K562 (cell line): ENCODE results near the gene MN1. TPM values are rescaled to one million over a fixed set of nuclear protein-coding genes. Genes with fewer than 3 reads are reported as not detected.
A peak's percentile ranks its signal among the peaks of the same experiment; 100 is the strongest.

Experiments used
- ATAC-seq: fragments of 200-7000 bp; cut with Tn5 transposase; 3 replicates; pipeline ENCODE4 v1.9.1; 2020; ENCODE audit warnings: moderate library complexity
- Bru-seq: library from RNA; stranded (reverse); fragments of 400-500 nt; gene quantifications from one replicate; lab custom pipeline; 2021; lab: Mats Ljungman, UMichigan
- BruChase-seq, 2 experiments: library from RNA; stranded (reverse); fragments of 400-500 nt; gene quantifications; one replicate each; lab custom pipeline; 2021; lab: Mats Ljungman, UMichigan
- BruUV-seq: library from RNA; stranded (reverse); fragments of 400-500 nt; replicated peaks from 2 replicates; lab custom pipeline; 2021; lab: Mats Ljungman, UMichigan
- CTCF ChIA-PET: fragments of 300-600 bp; formaldehyde crosslinking; extraction: SDS; loops from one replicate; lab custom pipeline; 2021; ENCODE audit warnings: low intra/inter-chr PET ratio; lab: Yijun Ruan, JAX
- POLR2A ChIA-PET: fragments of 300-600, 350-650 bp; sonication (Branson Sonifier 250); formaldehyde crosslinking; extraction: SDS; loops from one replicate; lab custom pipeline; 2021; ENCODE audit warnings: antibody characterized with exemption, inconsistent platforms; lab: Yijun Ruan, JAX
- DNase-seq, 4 experiments: peaks; one replicate each; pipeline versions ENCODE4 v3.0.0 to v3.0.0-alpha.2; 2011 to 2018; ENCODE audit warnings: low spot score in 3 of 4, mixed read lengths in 3 of 4; ENCODE audit errors: extremely low read depth in 1 of 4
- FAIRE-seq: peaks from 2 replicates; lab custom pipeline; 2011; peaks lifted over from hg19 to GRCh38; lab: Jason Lieb, UNC
- H2AFZ ChIP-seq: 2 replicates; pipeline ENCODE4 v1.6.0; 2011; ENCODE audit warnings: low read depth, low read length, control low read depth, inconsistent platforms
- H3K27ac ChIP-seq: fragments of 200-600 bp; 3 replicates; pipeline ENCODE4 v1.8.0; 2011; ENCODE audit warnings: low read depth, mild to moderate bottlenecking, control low read depth, inconsistent platforms, low read length, moderate library complexity, mixed read lengths; ENCODE audit errors: extremely low read depth
- H3K27me3 ChIP-seq, 2 experiments: fragments of 300-600 bp in 1 of 2; 2 replicates in 1 of 2; 3 replicates in 1 of 2; pipeline versions ENCODE4 v1.6.0 to v1.8.0; 2011; ENCODE audit warnings: inconsistent platforms in 2 of 2, low read length in 2 of 2, mild to moderate bottlenecking in 1 of 2, mixed read lengths in 1 of 2, moderate library complexity in 1 of 2; ENCODE audit not compliant: control insufficient read depth in 2 of 2, insufficient read depth in 2 of 2
- H3K36me3 ChIP-seq: fragments of 300-600 bp; 3 replicates; pipeline ENCODE4 v1.8.0; 2011; ENCODE audit warnings: mild to moderate bottlenecking, low read length, inconsistent platforms; ENCODE audit not compliant: control insufficient read depth, insufficient read depth
- H3K4me1 ChIP-seq, 2 experiments: fragments of 200-600 bp in 1 of 2; replicated peaks in 1 of 2; 2 replicates in 1 of 2; 3 replicates in 1 of 2; pipeline versions ENCODE4 v1.5.1 to v1.8.0; 2011; ENCODE audit warnings: inconsistent platforms in 2 of 2, low read length in 2 of 2, mild to moderate bottlenecking in 1 of 2, mixed read lengths in 1 of 2, moderate library complexity in 1 of 2; ENCODE audit not compliant: control insufficient read depth in 2 of 2, insufficient read depth in 2 of 2
- H3K4me2 ChIP-seq: 2 replicates; pipeline ENCODE4 v1.6.1; 2011; ENCODE audit warnings: low read length, control low read depth, inconsistent platforms, mixed read lengths; ENCODE audit not compliant: insufficient read depth
- H3K4me3 ChIP-seq: fragments of 200-600 bp; sonication (generic), shearing (Covaris generic); 2 replicates; pipeline ENCODE4 v1.5.1; 2016; ENCODE audit warnings: control low read depth, inconsistent platforms
- H3K79me2 ChIP-seq: fragments of 200-600 bp; 3 replicates; pipeline ENCODE4 v1.8.0; 2011; ENCODE audit warnings: low read length, inconsistent platforms; ENCODE audit not compliant: control insufficient read depth, insufficient read depth
- H3K9ac ChIP-seq, 2 experiments: 2 replicates each; pipeline versions ENCODE4 v1.6.0 to v1.6.1; 2011; ENCODE audit warnings: low read depth in 2 of 2, low read length in 2 of 2, control low read depth in 1 of 2, inconsistent platforms in 1 of 2, mild to moderate bottlenecking in 1 of 2, mixed read lengths in 1 of 2; ENCODE audit not compliant: insufficient read depth in 1 of 2
- H3K9me1 ChIP-seq: one replicate; pipeline ENCODE4 v1.6.0; 2011; ENCODE audit warnings: inconsistent platforms, mild to moderate bottlenecking, low read length, moderate library complexity; ENCODE audit not compliant: control insufficient read depth, insufficient read depth
- H3K9me3 ChIP-seq: replicated peaks from 2 replicates; pipeline ENCODE4 v1.5.1; 2011; ENCODE audit warnings: low read depth, low read length, inconsistent platforms; ENCODE audit not compliant: control insufficient read depth, insufficient read depth
- H4K20me1 ChIP-seq: replicated peaks from 2 replicates; pipeline ENCODE4 v1.6.1; 2011; ENCODE audit warnings: low read length, inconsistent platforms, mixed read lengths; ENCODE audit not compliant: control insufficient read depth, insufficient read depth
- C11orf30 ChIP-seq: fragments of 450-650 bp; IDR thresholded peaks from 2 replicates; pipeline ENCODE4 v1.6.1; 2016; ENCODE audit warnings: low read depth, mild to moderate bottlenecking
- ETV5 ChIP-seq: sonication (generic); formaldehyde crosslinking; IDR thresholded peaks from 2 replicates; pipeline ENCODE4 v1.4.0; 2020; ENCODE audit warnings: low read depth, mild to moderate bottlenecking, missing genetic modification reagents
- HIVEP1 ChIP-seq: fragments of 250-450 bp; sonication (Bioruptor Pico); IDR thresholded peaks from 2 replicates; pipeline ENCODE4 v1.4.0; 2020; ENCODE audit warnings: mild to moderate bottlenecking
- NR1H2 ChIP-seq: sonication (generic); formaldehyde crosslinking; IDR thresholded peaks from 2 replicates; pipeline ENCODE4 v1.4.0; 2020; ENCODE audit warnings: mild to moderate bottlenecking, missing genetic modification reagents
- POLR3G ChIP-seq: IDR thresholded peaks from 2 replicates; pipeline ENCODE4 v1.6.1; 2011; ENCODE audit not compliant: insufficient read length, insufficient replicate concordance; ENCODE audit errors: extremely low read depth
- PURB ChIP-seq: sonication (generic); formaldehyde crosslinking; IDR thresholded peaks from 2 replicates; pipeline ENCODE4 v1.9.0; 2021; ENCODE audit warnings: low read depth, mild to moderate bottlenecking, missing genetic modification reagents
- RBM15 ChIP-seq: fragments of 200-400 bp; formaldehyde crosslinking; IDR thresholded peaks from 2 replicates; pipeline ENCODE4 v1.6.1; 2018; ENCODE audit warnings: mild to moderate bottlenecking, low read length, moderate library complexity; ENCODE audit not compliant: insufficient read depth
- TCF3 ChIP-seq: sonication (generic); formaldehyde crosslinking; IDR thresholded peaks from 2 replicates; pipeline ENCODE4 v1.4.0; 2020; ENCODE audit warnings: mild to moderate bottlenecking, missing genetic modification reagents
- ZNF445 ChIP-seq: fragments of 250-450 bp; sonication (Bioruptor Pico); IDR thresholded peaks from 2 replicates; pipeline ENCODE4 v1.4.0; 2020; ENCODE audit warnings: low read depth, mild to moderate bottlenecking, moderate library complexity
- ZNF583 ChIP-seq: fragments of 250-450 bp; sonication (Bioruptor Pico); IDR thresholded peaks from 2 replicates; pipeline ENCODE4 v1.4.0; 2020
- WGBS: fragments of 100-300 bp; shearing (Covaris generic); methylation state at CpG from one replicate; pipeline ENCODE4 v1.1.6; 2016; ENCODE audit warnings: low coverage, mixed read lengths; ENCODE audit not compliant: insufficient coverage; ENCODE audit errors: missing lambda C conversion rate; 5-methylcytosine and 5-hydroxymethylcytosine counted together
- in situ Hi-C: fragments of 300-500 bp; cut with MboI; formaldehyde crosslinking; loops from 4 replicates; pipeline ENCODE4 v1.15.0; 2018; ENCODE audit warnings: inconsistent platforms, mixed read lengths
- intact Hi-C: fragments of 100-400 bp; cut with micrococcal nuclease; formaldehyde crosslinking; loops from 2 replicates; pipeline ENCODE4 v1.14.2; 2022
- long read RNA-seq, 3 experiments: library from polyadenylated mRNA in 2 of 3; library from RNA in 1 of 3; unstranded in 2 of 3; stranded (forward) in 1 of 3; transcript quantifications; one replicate each; pipeline ENCODE4 v2.0.0, GENCODE V29; 2019 to 2022
- polyA minus RNA-seq, 3 experiments: library from RNA; depleted of rRNA, polyadenylated mRNA; stranded (reverse); fragments of >200 nt; gene quantifications; 2 replicates each; pipeline ENCODE4 v1.2.3, GENCODE V29; 2011
- polyA plus RNA-seq, 8 experiments: library from polyadenylated mRNA; depleted of rRNA in 4 of 8; stranded (reverse) in 5 of 8; unstranded in 3 of 8; fragments of >200 nt; fragmentation: Nextera tagmentation in 2 of 8; fragmentation: Illumina TruSeq in 1 of 8; extraction: Ambion mirVana in 2 of 8; extraction: Trizol in 1 of 8; gene quantifications; 2 replicates each; pipeline versions ENCODE4 v1.2.1 to v1.2.3, GENCODE V29; 2011 to 2014; ENCODE audit warnings: inconsistent platforms in 1 of 8, missing spikeins in 1 of 8
- total RNA-seq, 7 experiments: library from RNA; depleted of rRNA in 6 of 7; stranded (reverse); fragments of >200 nt in 6 of 7; fragmentation: Illumina TruSeq in 2 of 7; extraction: Trizol in 2 of 7; gene quantifications; 2 replicates each; pipeline versions ENCODE4 v1.2.1 to v1.2.3, GENCODE V29; 2011 to 2021; ENCODE audit warnings: low replicate concordance in 1 of 7
- TF ChIP-seq, protein P1 (sequence below): fragments of 450-650 bp; formaldehyde crosslinking; IDR thresholded peaks from 2 replicates; pipeline ENCODE4 v1.4.0; 2020; ENCODE audit warnings: mild to moderate bottlenecking, moderate library complexity
- TF ChIP-seq, protein P2 (sequence below), 2 experiments: fragments of 200-800 bp in 1 of 2; sonication (Bioruptor generic) in 1 of 2; sonication (generic) in 1 of 2; formaldehyde crosslinking in 1 of 2; IDR thresholded peaks in 1 of 2; conservative IDR thresholded peaks in 1 of 2; 2 replicates each; pipeline versions ENCODE4 v1.5.0 to v1.6.1; 2016 to 2020; ENCODE audit warnings: missing compliant biosample characterization in 1 of 2, missing genetic modification characterization in 1 of 2, missing genetic modification reagents in 1 of 2
- TF ChIP-seq, protein P3 (sequence below): fragments of 250-450 bp; sonication (Bioruptor Pico); IDR thresholded peaks from 2 replicates; pipeline ENCODE4 v1.8.0; 2022; ENCODE audit warnings: inconsistent platforms, mild to moderate bottlenecking, moderate library complexity, borderline replicate concordance

Gene MN1
- not detected in 2 replicates for total RNA-seq (2011; cell fraction: chromatin; rRNA removed; ENCODE audit: low replicate concordance)
- under 0.01 TPM in 1 of 2 replicates, not detected in the other for total RNA-seq (2011; cell fraction: nucleolus; rRNA removed)
- total RNA-seq (2011; cell fraction: nucleoplasm; rRNA removed), result not detected in 2 replicates
- under 0.01 and 0.05 TPM in 2 replicates for total RNA-seq (2014; rRNA removed)
- total RNA-seq (2014; rRNA removed; fragmentation: Illumina TruSeq; extraction: Trizol), result not detected in 2 replicates
- total RNA-seq (2015; rRNA removed; fragmentation: Illumina TruSeq; extraction: Trizol), result 0.04 TPM in 1 of 2 replicates, not detected in the other
- total RNA-seq (2021), result 0.02 and 0.04 TPM in 2 replicates
- polyA plus RNA-seq (2011; rRNA removed), result 0.05 TPM in 1 of 2 replicates, not detected in the other
- polyA plus RNA-seq (2011; cell fraction: cytosol; rRNA removed), result 0.01 TPM in 1 of 2 replicates, not detected in the other
- 0.01 TPM in 2 replicates for polyA plus RNA-seq (2011; cell fraction: nucleus; rRNA removed)
- polyA plus RNA-seq (2012), result 0.05 and 0.06 TPM in 2 replicates
- 0.01 and 0.04 TPM in 2 replicates for polyA plus RNA-seq (2014; fragmentation: Illumina TruSeq; extraction: Trizol)
- under 1 TPM in 1 of 2 experiments, not detected in 1; under 0.01 TPM for polyA plus RNA-seq (2014; fragmentation: Nextera tagmentation; extraction: Ambion mirVana)
- polyA plus RNA-seq (2014; rRNA removed), result not detected in 2 replicates
- not detected in 2 replicates for polyA minus RNA-seq (2011; rRNA and poly(A)+ RNA removed)
- not detected in 2 replicates for polyA minus RNA-seq (2011; cell fraction: cytosol; rRNA and poly(A)+ RNA removed)
- polyA minus RNA-seq (2011; cell fraction: nucleus; rRNA and poly(A)+ RNA removed), result under 0.01 TPM in 2 replicates
- Bru-seq, nascent RNA, result percentile 13 among the genes with signal in this experiment
- BruChase-seq, experiment 1, labeled RNA remaining after a 2-hour chase, result percentile 23 among the genes with signal in this experiment
- BruChase-seq, experiment 2, labeled RNA remaining after a 6-hour chase, result percentile 21 among the genes with signal in this experiment
- long read RNA-seq, experiment 1, result 0 reads
- long read RNA-seq, experiment 2, result 0 reads
- long read RNA-seq, experiment 3, result 0 reads

DNA sequence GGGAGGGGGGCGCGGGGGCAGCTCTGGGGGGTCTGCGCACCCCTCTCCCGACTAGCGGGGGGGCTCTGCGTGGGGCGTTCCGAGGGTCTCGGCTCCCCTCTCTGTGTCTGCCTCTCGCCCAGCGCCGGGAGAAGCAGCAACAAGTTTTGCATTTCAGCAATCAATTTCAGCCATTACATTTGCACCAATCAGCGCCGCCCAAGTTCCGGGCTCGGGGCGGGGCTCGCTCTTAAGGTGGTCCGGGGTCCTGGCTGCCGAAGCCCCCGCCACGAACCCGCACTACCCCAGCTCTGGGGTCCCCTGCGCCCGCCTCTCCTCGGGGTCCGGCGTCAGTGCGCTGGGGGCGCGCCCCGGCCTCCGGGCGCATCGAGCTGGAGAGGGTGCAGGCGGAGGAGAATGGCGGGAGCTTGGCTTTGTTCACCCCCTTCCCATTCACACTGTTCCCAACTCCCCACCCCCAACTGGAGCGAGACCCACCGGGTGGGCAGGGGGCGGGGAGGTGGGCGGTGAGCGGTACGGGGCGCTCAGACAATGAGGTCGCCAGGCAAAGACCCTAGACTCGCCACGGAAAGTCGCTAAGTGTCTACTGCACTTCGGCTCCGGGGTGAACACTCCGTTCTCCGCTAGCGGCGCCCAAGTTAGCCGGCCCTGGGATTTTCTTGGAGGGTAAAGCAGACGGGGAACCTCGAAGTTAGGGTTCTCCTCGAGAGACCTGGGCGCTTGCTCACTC, at the start of gene MN1:
Gene MN1 (minus strand): TSS at position 141 of the 730 bp plus-strand sequence. CDS start 1,213 bp downstream, outside the sequence.
- no peak for ATAC-seq
- Histone ChIP-seq H3K36me3 (no peaks in the 10 kb centered on the region), H3K9me3 (no peaks in the 10 kb centered on the region), H3K4me1 (peaks cover 0 to 40% of the 10 kb centered on the region in 2 experiments; a peak in 2 of 5 replicates), H3K27me3 (peaks cover 0 to 38% of the 10 kb centered on the region in 2 experiments; a peak in 4 of 5 replicates), H3K9ac (no peak within 1 kb of the TSS), H3K4me3 (no peak within 1 kb of the TSS), H4K20me1 (0 out of 2 replicates have a peak, but pooled peaks cover 4% of the 10 kb centered on the region), H3K9me1 (no peaks in the 10 kb centered on the region), H3K79me2 (no peaks in the 10 kb centered on the region), H3K4me2 (no peak within 1 kb of the TSS), H2AFZ (no peak within 1 kb of the TSS), H3K27ac (no peak within 1 kb of the TSS)
- in situ Hi-C loops, result loop anchor here (25.0 kb wide), 2 partner anchors 389 to 1039 kb away; no protein-coding TSS in a partner anchor
- no peak for DNase-seq
- intact Hi-C loops, result loop anchor here (5.0 to 10.0 kb wide), 3 partner anchors 199 to 1047 kb away; no protein-coding TSS in a partner anchor
- ChIA-PET POLR2A (no interaction called here), CTCF (no interaction called here)
- no TSS peak for BruUV-seq
- FAIRE-seq, result no peak
- WGBS, result 16% methylated on average over 7 of the region's 59 CpGs
- TF ChIP-seq C11orf30 (no peak), PURB (CRISPR knock-in tag) (no peak), ETV5 (CRISPR knock-in tag) (no peak), RBM15 (no peak), ZNF583 (CRISPR knock-in tag) (no peak), ZNF445 (CRISPR knock-in tag) (no peak), HIVEP1 (CRISPR knock-in tag) (no peak), NR1H2 (CRISPR knock-in tag) (no peak), TCF3 (CRISPR knock-in tag) (no peak), POLR3G (no peak)
- TF ChIP-seq, protein P1, sequence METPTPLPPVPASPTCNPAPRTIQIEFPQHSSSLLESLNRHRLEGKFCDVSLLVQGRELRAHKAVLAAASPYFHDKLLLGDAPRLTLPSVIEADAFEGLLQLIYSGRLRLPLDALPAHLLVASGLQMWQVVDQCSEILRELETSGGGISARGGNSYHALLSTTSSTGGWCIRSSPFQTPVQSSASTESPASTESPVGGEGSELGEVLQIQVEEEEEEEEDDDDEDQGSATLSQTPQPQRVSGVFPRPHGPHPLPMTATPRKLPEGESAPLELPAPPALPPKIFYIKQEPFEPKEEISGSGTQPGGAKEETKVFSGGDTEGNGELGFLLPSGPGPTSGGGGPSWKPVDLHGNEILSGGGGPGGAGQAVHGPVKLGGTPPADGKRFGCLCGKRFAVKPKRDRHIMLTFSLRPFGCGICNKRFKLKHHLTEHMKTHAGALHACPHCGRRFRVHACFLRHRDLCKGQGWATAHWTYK, result no peak
- TF ChIP-seq, protein P2, sequence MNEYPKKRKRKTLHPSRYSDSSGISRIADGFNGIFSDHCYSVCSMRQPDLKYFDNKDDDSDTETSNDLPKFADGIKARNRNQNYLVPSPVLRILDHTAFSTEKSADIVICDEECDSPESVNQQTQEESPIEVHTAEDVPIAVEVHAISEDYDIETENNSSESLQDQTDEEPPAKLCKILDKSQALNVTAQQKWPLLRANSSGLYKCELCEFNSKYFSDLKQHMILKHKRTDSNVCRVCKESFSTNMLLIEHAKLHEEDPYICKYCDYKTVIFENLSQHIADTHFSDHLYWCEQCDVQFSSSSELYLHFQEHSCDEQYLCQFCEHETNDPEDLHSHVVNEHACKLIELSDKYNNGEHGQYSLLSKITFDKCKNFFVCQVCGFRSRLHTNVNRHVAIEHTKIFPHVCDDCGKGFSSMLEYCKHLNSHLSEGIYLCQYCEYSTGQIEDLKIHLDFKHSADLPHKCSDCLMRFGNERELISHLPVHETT (CRISPR knock-in tag; conservative IDR thresholded peaks at IDR 0.05 in 1 of 2, IDR thresholded peaks at IDR 0.05 in 1 of 2), result no peak
- TF ChIP-seq, protein P3, sequence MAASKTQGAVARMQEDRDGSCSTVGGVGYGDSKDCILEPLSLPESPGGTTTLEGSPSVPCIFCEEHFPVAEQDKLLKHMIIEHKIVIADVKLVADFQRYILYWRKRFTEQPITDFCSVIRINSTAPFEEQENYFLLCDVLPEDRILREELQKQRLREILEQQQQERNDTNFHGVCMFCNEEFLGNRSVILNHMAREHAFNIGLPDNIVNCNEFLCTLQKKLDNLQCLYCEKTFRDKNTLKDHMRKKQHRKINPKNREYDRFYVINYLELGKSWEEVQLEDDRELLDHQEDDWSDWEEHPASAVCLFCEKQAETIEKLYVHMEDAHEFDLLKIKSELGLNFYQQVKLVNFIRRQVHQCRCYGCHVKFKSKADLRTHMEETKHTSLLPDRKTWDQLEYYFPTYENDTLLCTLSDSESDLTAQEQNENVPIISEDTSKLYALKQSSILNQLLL (CRISPR knock-in tag), result no peak
